MM.1S (cell line): ENCODE results near the gene CACNB4.

Experiments
- DNase-seq: peaks from one replicate; pipeline ENCODE4 v3.0.0-alpha.2; 2015
- H2AFZ ChIP-seq: fragments of 300-600 bp; sonication (generic); 2 replicates; pipeline ENCODE4 v1.6.0; 2016; ENCODE audit warnings: antibody characterized with exemption, low read length
- H3F3A ChIP-seq: fragments of 300-600 bp; sonication (generic); 2 replicates; pipeline ENCODE4 v1.6.1; 2016; ENCODE audit warnings: mild to moderate bottlenecking, antibody characterized with exemption, low read length, moderate library complexity, mixed read lengths; ENCODE audit not compliant: insufficient read depth
- H3K27ac ChIP-seq: fragments of 300-600 bp; sonication (generic); 2 replicates; pipeline ENCODE4 v1.5.1; 2016; ENCODE audit warnings: mild to moderate bottlenecking, low read length
- H3K27me3 ChIP-seq: fragments of 300-600 bp; sonication (generic); replicated peaks from 2 replicates; pipeline ENCODE4 v1.6.0; 2016; ENCODE audit warnings: low read length; ENCODE audit not compliant: insufficient read depth
- H3K36me3 ChIP-seq: fragments of 300-600 bp; sonication (generic); replicated peaks from 2 replicates; pipeline ENCODE4 v1.6.1; 2016; ENCODE audit warnings: mild to moderate bottlenecking, low read length, mixed read lengths; ENCODE audit not compliant: insufficient read depth
- H3K4me1 ChIP-seq: fragments of 300-600 bp; sonication (generic); 2 replicates; pipeline ENCODE4 v1.6.1; 2016; ENCODE audit warnings: low read length, mixed read lengths
- H3K4me2 ChIP-seq: fragments of 300-600 bp; sonication (generic); 2 replicates; pipeline ENCODE4 v1.6.0; 2016; ENCODE audit warnings: low read depth, low read length
- H3K4me3 ChIP-seq: fragments of 300-600 bp; sonication (generic); 2 replicates; pipeline ENCODE4 v1.5.1; 2016; ENCODE audit warnings: low read length, mixed read lengths
- H3K79me2 ChIP-seq: fragments of 300-600 bp; sonication (generic); 2 replicates; pipeline ENCODE4 v1.6.1; 2016; ENCODE audit warnings: mixed run types, low read length, mixed read lengths
- H3K9ac ChIP-seq: fragments of 300-600 bp; sonication (generic); 2 replicates; pipeline ENCODE4 v1.6.1; 2016; ENCODE audit warnings: low read length, mixed read lengths
- H3K9me2 ChIP-seq: fragments of 300-600 bp; sonication (generic); replicated peaks from 2 replicates; pipeline ENCODE4 v1.6.1; 2016; ENCODE audit warnings: mild to moderate bottlenecking, low read length, mixed read lengths; ENCODE audit not compliant: insufficient read depth
- H3K9me3 ChIP-seq: fragments of 300-600 bp; sonication (generic); replicated peaks from 2 replicates; pipeline ENCODE4 v1.6.1; 2016; ENCODE audit warnings: mild to moderate bottlenecking, low read length, mixed read lengths; ENCODE audit not compliant: insufficient read depth
- H4K20me1 ChIP-seq: fragments of 300-600 bp; sonication (generic); 2 replicates; pipeline ENCODE4 v1.6.1; 2016; ENCODE audit warnings: mild to moderate bottlenecking, low read length, moderate library complexity, mixed read lengths; ENCODE audit not compliant: insufficient read depth
- EZH2 ChIP-seq: fragments of 300-600 bp; sonication (generic); optimal IDR thresholded peaks from 2 replicates; pipeline ENCODE3; 2017; ENCODE audit warnings: low read depth, mild to moderate bottlenecking, antibody characterized with exemption, low read length, mixed read lengths
- EZH2phosphoT487 ChIP-seq: fragments of 300-600 bp; sonication (generic); IDR thresholded peaks from 2 replicates; pipeline ENCODE4 v1.6.1; 2018; ENCODE audit warnings: antibody characterized with exemption, low read length
- TF ChIP-seq, protein P1 (sequence below): fragments of 300-600 bp; sonication (generic); IDR thresholded peaks from 2 replicates; pipeline ENCODE4 v1.5.1; 2016; ENCODE audit warnings: antibody characterized with exemption, low read length, mixed read lengths

CACNB4 gene

DNA sequence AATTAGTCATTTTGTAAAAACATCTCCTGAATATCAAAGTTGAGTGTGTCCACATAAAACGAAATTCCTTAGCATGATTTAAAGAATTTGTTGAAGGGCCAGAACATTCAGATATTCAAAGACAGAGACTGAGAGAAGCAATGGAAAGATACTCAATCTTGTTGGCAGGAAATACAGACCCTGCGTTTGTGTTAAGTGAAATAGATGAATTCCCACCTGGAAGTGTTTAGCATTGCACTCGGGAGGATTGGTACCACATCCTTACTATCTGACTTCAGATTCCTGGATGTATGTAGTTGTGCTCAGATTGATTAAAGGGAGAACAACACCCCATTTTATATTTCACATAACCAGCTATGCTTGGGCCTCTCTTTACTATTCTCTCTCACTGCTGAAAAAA, 260.9 kb downstream of the CACNB4 start:
- no peak for DNase-seq
- H3K9me2 ChIP-seq = no peaks in the 10 kb centered on the region
- no peak overlapping the region for H2AFZ ChIP-seq
- no peak overlapping the region for H3K27ac ChIP-seq
- H3K9me3 ChIP-seq = no peaks in the 10 kb centered on the region
- H3K79me2 ChIP-seq = no peaks in the 10 kb centered on the region
- H3K4me2 ChIP-seq = no peak overlapping the region
- no peaks in the 10 kb centered on the region for H3K36me3 ChIP-seq
- no peak overlapping the region for H3K4me3 ChIP-seq
- peaks cover 35% of the 10 kb centered on the region for H3K4me1 ChIP-seq
- H3K27me3 ChIP-seq = no peaks in the 10 kb centered on the region
- no peak for TF ChIP-seq EZH2phosphoT487
- TF ChIP-seq EZH2 = no peak
- TF ChIP-seq, protein P1, sequence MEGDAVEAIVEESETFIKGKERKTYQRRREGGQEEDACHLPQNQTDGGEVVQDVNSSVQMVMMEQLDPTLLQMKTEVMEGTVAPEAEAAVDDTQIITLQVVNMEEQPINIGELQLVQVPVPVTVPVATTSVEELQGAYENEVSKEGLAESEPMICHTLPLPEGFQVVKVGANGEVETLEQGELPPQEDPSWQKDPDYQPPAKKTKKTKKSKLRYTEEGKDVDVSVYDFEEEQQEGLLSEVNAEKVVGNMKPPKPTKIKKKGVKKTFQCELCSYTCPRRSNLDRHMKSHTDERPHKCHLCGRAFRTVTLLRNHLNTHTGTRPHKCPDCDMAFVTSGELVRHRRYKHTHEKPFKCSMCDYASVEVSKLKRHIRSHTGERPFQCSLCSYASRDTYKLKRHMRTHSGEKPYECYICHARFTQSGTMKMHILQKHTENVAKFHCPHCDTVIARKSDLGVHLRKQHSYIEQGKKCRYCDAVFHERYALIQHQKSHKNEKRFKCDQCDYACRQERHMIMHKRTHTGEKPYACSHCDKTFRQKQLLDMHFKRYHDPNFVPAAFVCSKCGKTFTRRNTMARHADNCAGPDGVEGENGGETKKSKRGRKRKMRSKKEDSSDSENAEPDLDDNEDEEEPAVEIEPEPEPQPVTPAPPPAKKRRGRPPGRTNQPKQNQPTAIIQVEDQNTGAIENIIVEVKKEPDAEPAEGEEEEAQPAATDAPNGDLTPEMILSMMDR = no peak
- H3F3A ChIP-seq = peaks cover 24% of the 10 kb centered on the region
- H3K9ac ChIP-seq = no peak overlapping the region
- H4K20me1 ChIP-seq = no peaks in the 10 kb centered on the region

DNA sequence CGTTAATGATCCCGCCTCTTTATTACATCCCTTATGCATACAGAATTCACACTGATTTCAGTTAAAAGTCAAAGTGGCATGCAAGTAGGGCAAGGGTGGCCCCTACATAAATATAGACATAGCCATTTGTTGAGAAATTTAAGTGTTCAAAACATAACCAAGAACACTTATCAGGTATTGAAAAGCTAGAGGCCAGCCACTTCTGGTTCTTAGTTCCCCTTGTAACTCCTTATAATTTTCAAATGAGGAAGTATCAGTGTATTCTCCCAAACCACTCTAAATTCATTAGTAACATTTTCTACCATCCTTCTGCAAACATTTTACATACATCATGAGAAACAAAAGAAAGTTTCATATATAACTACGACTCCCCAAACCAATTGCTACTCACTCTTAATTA, 264.9 kb downstream of the CACNB4 start:
- Histone ChIP-seq H3K4me1 (peaks cover 4% of the 10 kb centered on the region), H3K27me3 (no peaks in the 10 kb centered on the region), H3K9ac (no peak overlapping the region), H2AFZ (no peak overlapping the region), H3K36me3 (no peaks in the 10 kb centered on the region), H3K79me2 (no peaks in the 10 kb centered on the region), H3K4me3 (no peak overlapping the region), H4K20me1 (no peaks in the 10 kb centered on the region), H3F3A (no peaks in the 10 kb centered on the region), H3K9me2 (no peaks in the 10 kb centered on the region), H3K4me2 (no peak overlapping the region), H3K27ac (no peak overlapping the region), H3K9me3 (no peaks in the 10 kb centered on the region)
- no peak for DNase-seq
- no peak for TF ChIP-seq EZH2phosphoT487
- TF ChIP-seq, protein P1 = no peak
- TF ChIP-seq EZH2 = no peak

DNA sequence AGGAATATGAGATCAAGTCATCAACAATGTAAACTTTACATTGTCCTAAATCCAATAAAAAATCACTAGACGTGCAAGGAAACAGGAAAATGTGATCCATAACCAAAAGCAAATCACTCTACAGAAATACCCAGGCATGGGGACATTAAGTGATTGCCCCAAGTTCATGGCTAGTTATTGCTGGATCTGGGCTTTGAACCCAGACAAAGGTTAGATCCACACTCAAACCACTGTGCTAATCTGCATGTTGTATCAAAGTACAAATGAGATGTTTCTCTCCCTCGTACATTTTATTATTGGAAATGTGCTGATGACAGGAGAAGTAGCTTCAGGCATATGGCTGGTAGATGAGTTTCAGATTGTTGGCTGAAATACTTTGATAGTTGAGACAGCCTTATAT, 267.9 kb downstream of the CACNB4 start:
- DNase-seq = no peak
- no peaks in the 10 kb centered on the region for H3F3A ChIP-seq
- no peaks in the 10 kb centered on the region for H3K9me3 ChIP-seq
- H3K27ac ChIP-seq = no peak overlapping the region
- TF ChIP-seq EZH2 = no peak
- TF ChIP-seq, protein P1 = no peak
- TF ChIP-seq EZH2phosphoT487 = no peak
- H3K36me3 ChIP-seq = no peaks in the 10 kb centered on the region
- peaks cover 13% of the 10 kb centered on the region for H3K4me1 ChIP-seq
- H4K20me1 ChIP-seq = no peaks in the 10 kb centered on the region
- no peak overlapping the region for H3K4me2 ChIP-seq
- H3K27me3 ChIP-seq = no peaks in the 10 kb centered on the region
- H3K9me2 ChIP-seq = no peaks in the 10 kb centered on the region
- peaks cover 22% of the 10 kb centered on the region for H3K79me2 ChIP-seq
- no peak overlapping the region for H2AFZ ChIP-seq
- H3K4me3 ChIP-seq = no peak overlapping the region
- H3K9ac ChIP-seq = no peak overlapping the region
